ENCODE data around the gene SNX30. TPM values are rescaled to one million over a fixed set of nuclear protein-coding genes. Genes with fewer than 3 reads are reported as not detected.

Gene SNX30
- total RNA-seq, 4 donors from 2014 or later, result 18.2 to 46.4 (median 26.2) TPM

- Histone ChIP-seq H3K9me3 (no peaks in the 10 kb centered on the region), H3K27me3 (peaks cover 0 to 11% of the 10 kb centered on the region in 2 donors), H3K36me3 (no peaks in the 10 kb centered on the region), H3K4me3 (no peak overlapping the region), H3K4me1 (peaks cover 0 to 10% (median 0%) of the 10 kb centered on the region in 4 donors), H3K27ac (no peak overlapping the region)
- no peak for DNase-seq
- no peak for TF ChIP-seq CTCF (IDR thresholded peaks at IDR 0.05)
Observed at GRCh38 chr9:112894041-112894440, 143.5 kb downstream of the SNX30 start.

GRCh38 chr9:112894699-112895098 is 144.1 kb downstream of the SNX30 start:
- Histone ChIP-seq H3K9me3 (no peaks in the 10 kb centered on the region), H3K27ac (no peak overlapping the region), H3K4me3 (no peak overlapping the region), H3K27me3 (peaks cover 0 to 11% of the 10 kb centered on the region in 2 donors), H3K36me3 (no peaks in the 10 kb centered on the region), H3K4me1 (peaks cover 0 to 10% (median 0%) of the 10 kb centered on the region in 4 donors)
- TF ChIP-seq CTCF (IDR thresholded peaks at IDR 0.05), result no peak
- no peak for TF ChIP-seq POLR2A (IDR thresholded peaks at IDR 0.05)
- DNase-seq, result no peak

- TF ChIP-seq CTCF (IDR thresholded peaks at IDR 0.05) (no peak), POLR2A (IDR thresholded peaks at IDR 0.05) (no peak)
- Histone ChIP-seq H3K4me1 (no peaks in the 10 kb centered on the region), H3K4me3 (no peak overlapping the region), H3K9me3 (no peaks in the 10 kb centered on the region), H3K27ac (no peak overlapping the region), H3K36me3 (no peaks in the 10 kb centered on the region), H3K27me3 (no peaks in the 10 kb centered on the region)
- no peak for DNase-seq
Observed at GRCh38 chr9:112896131-112896530, 145.6 kb downstream of the SNX30 start.

- no peak overlapping the region for H3K27ac ChIP-seq
- no peaks in the 10 kb centered on the region for H3K27me3 ChIP-seq
- no peak overlapping the region for H3K4me3 ChIP-seq
- H3K9me3 ChIP-seq, result no peaks in the 10 kb centered on the region
- TF ChIP-seq POLR2A (IDR thresholded peaks at IDR 0.05), result no peak
- no peak for TF ChIP-seq CTCF (IDR thresholded peaks at IDR 0.05)
- no peaks in the 10 kb centered on the region for H3K4me1 ChIP-seq
- H3K36me3 ChIP-seq, result no peaks in the 10 kb centered on the region
- no peak for DNase-seq
Observed at GRCh38 chr9:112898872-112899311, 148.3 kb downstream of the SNX30 start.

- no peak for DNase-seq
- H3K4me3 ChIP-seq, result no peak overlapping the region
- H3K27me3 ChIP-seq, result no peaks in the 10 kb centered on the region
- H3K36me3 ChIP-seq, result no peaks in the 10 kb centered on the region
- H3K9me3 ChIP-seq, result no peaks in the 10 kb centered on the region
- no peak overlapping the region for H3K27ac ChIP-seq
- no peaks in the 10 kb centered on the region for H3K4me1 ChIP-seq
- TF ChIP-seq POLR2A (IDR thresholded peaks at IDR 0.05) (no peak), CTCF (IDR thresholded peaks at IDR 0.05) (no peak)
Observed at GRCh38 chr9:112900488-112900887, 149.9 kb downstream of the SNX30 start.

- H3K27ac ChIP-seq, result no peak overlapping the region
- no peaks in the 10 kb centered on the region for H3K27me3 ChIP-seq
Observed at GRCh38 chr9:112900901-112901300, 150.3 kb downstream of the SNX30 start.

More at GRCh38 chr9:112900901-112901300, 150.3 kb downstream of the SNX30 start:
- no peak for DNase-seq
- H3K9me3 ChIP-seq, result no peaks in the 10 kb centered on the region
- no peak overlapping the region for H3K4me3 ChIP-seq
- no peaks in the 10 kb centered on the region for H3K4me1 ChIP-seq
- no peak for TF ChIP-seq POLR2A (IDR thresholded peaks at IDR 0.05)
- TF ChIP-seq CTCF (IDR thresholded peaks at IDR 0.05), result no peak
- no peaks in the 10 kb centered on the region for H3K36me3 ChIP-seq

Measured in Peyer's patch (tissue), 4 donors.